OCI-LY7 (cell line): ENCODE measurements around the gene GPR132. TPM values are rescaled to one million over a fixed set of nuclear protein-coding genes. Genes with fewer than 3 reads are reported as not detected.

Experiments
- BruUV-seq: library from RNA; stranded (reverse); fragments of 400-500 nt; replicated peaks from 2 replicates; lab custom pipeline; 2021; lab: Mats Ljungman, UMichigan
- CTCF ChIA-PET: fragments of 300-600 bp; sonication (Branson Sonifier 250); formaldehyde crosslinking; loops from one replicate; lab custom pipeline; 2022; ENCODE audit warnings: antibody characterized with exemption; ENCODE audit not compliant: unreplicated experiment; lab: Charles Lee
- POLR2A ChIA-PET: fragments of 300-600 bp; sonication (Branson Sonifier 250); formaldehyde crosslinking; loops from one replicate; lab custom pipeline; 2022; ENCODE audit warnings: antibody characterized with exemption; lab: Charles Lee
- DNase-seq: peaks from one replicate; pipeline ENCODE4 v3.0.0-alpha.2; 2015; ENCODE audit warnings: low spot score
- H2AFZ ChIP-seq: fragments of 200-600 bp; sonication (generic), shearing (Covaris generic); 2 replicates; pipeline ENCODE4 v1.6.1; 2014; ENCODE audit warnings: mild to moderate bottlenecking, antibody characterized with exemption, low read length, moderate library complexity
- H3K27ac ChIP-seq: fragments of 200-600 bp; sonication (generic); 2 replicates; pipeline ENCODE4 v1.5.1; 2014; ENCODE audit warnings: mixed run types, low read depth, mild to moderate bottlenecking, moderate library complexity, low read length, inconsistent platforms; ENCODE audit not compliant: poor library complexity, severe bottlenecking
- H3K36me3 ChIP-seq: fragments of 200-600 bp; sonication (generic); 2 replicates; pipeline ENCODE4 v1.6.1; 2014; ENCODE audit warnings: mild to moderate bottlenecking, antibody characterized with exemption, low read length, moderate library complexity, mixed read lengths; ENCODE audit not compliant: insufficient read depth
- H3K4me1 ChIP-seq: fragments of 200-600 bp; sonication (generic); 2 replicates; pipeline ENCODE4 v1.5.1; 2014; ENCODE audit warnings: mild to moderate bottlenecking, low read length; ENCODE audit not compliant: insufficient read depth, poor library complexity, severe bottlenecking
- H3K4me2 ChIP-seq: fragments of 200-600 bp; sonication (generic); 2 replicates; pipeline ENCODE4 v1.6.1; 2014; ENCODE audit warnings: mild to moderate bottlenecking, low read length
- H3K4me3 ChIP-seq: fragments of 200-600 bp; sonication (generic); 2 replicates; pipeline ENCODE4 v1.5.1; 2014; ENCODE audit warnings: mild to moderate bottlenecking, low read depth, low read length; ENCODE audit not compliant: poor library complexity, severe bottlenecking
- H3K79me2 ChIP-seq: fragments of 200-600 bp; sonication (generic); 2 replicates; pipeline ENCODE4 v1.6.1; 2016; ENCODE audit warnings: low read depth, mild to moderate bottlenecking, low read length, moderate library complexity, mixed read lengths; ENCODE audit not compliant: insufficient read depth
- H3K9me2 ChIP-seq: fragments of 200-600 bp; sonication (generic); 2 replicates; pipeline ENCODE4 v1.6.1; 2016; ENCODE audit warnings: mild to moderate bottlenecking, low read length, mixed read lengths; ENCODE audit not compliant: insufficient read depth
- H3K9me3 ChIP-seq: fragments of 200-600 bp; sonication (generic); 2 replicates; pipeline ENCODE4 v1.6.1; 2014; ENCODE audit warnings: mild to moderate bottlenecking, mixed run types, low read length, mixed read lengths
- H4K20me1 ChIP-seq: fragments of 200-600 bp; sonication (generic); 2 replicates; pipeline ENCODE4 v1.6.1; 2014; ENCODE audit warnings: mild to moderate bottlenecking, antibody characterized with exemption, low read length, moderate library complexity, mixed read lengths; ENCODE audit not compliant: insufficient read depth
- EZH2phosphoT487 ChIP-seq: fragments of 200-600 bp; sonication (generic); IDR thresholded peaks from 2 replicates; pipeline ENCODE4 v1.6.1; 2018; ENCODE audit warnings: low read depth, borderline replicate concordance, mild to moderate bottlenecking, mixed run types, antibody characterized with exemption, low read length, moderate library complexity, mixed read lengths
- intact Hi-C: fragments of 100-400 bp; cut with micrococcal nuclease; formaldehyde crosslinking; loops from one replicate; pipeline ENCODE4 v1.10.0; 2022; ENCODE audit not compliant: unreplicated experiment
- total RNA-seq, 2 experiments: library from RNA; depleted of rRNA in 1 of 2; stranded (reverse); fragments of >200 nt in 1 of 2; shearing (Covaris generic) in 1 of 2; gene quantifications; 2 replicates each; pipeline ENCODE4 v1.2.3, GENCODE V29; 2014 to 2022
- TF ChIP-seq, protein P1 (sequence below): fragments of 200-600 bp; sonication (generic); conservative IDR thresholded peaks from 2 replicates; pipeline ENCODE4 v1.5.1; 2014; ENCODE audit warnings: mild to moderate bottlenecking, antibody characterized with exemption, low read length, moderate library complexity, mixed read lengths

Gene GPR132
- total RNA-seq, 2 experiments from 2014 or later: 1.0 to 3.0 TPM

DNA sequence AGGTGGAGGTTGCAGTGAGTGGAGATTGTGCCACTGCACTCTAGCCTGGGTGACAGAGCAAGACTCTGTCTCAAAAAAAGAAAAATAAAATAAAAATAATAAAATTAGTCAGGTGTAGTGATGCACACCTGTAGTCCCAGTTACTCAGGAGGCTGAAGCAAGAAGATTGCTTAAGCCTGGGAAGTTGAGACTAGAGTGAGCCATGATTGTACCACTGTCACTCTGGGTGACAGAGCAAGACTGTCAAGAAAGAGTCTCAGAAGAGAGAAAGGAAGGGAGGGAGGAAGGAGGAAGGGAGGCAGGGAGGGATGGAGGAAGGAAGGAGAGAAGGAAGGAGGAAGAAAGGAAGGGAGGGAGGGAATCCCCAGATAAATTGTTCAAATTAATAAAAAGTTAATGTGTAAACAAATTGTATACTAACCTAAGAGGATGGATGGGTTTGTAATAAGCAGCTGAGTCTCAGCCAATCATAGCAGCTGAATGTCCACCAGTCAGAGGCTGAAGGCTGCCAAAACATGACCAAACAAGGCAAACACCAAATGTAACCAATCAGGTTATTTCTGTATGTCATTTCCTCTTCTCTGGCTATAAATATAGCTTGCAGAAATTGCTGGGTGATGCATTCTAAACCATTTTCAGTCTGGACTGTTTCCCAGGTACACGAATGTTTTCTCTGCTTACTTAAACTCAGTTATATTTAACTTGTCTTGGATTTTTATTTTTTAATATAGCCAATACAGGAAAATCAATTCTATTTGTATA, 38.2 kb downstream of the GPR132 start:
- peak overlapping the region; percentile 16 for H3K4me2 ChIP-seq
- CTCF ChIA-PET: no interaction called here
- BruUV-seq: no TSS peak

DNA sequence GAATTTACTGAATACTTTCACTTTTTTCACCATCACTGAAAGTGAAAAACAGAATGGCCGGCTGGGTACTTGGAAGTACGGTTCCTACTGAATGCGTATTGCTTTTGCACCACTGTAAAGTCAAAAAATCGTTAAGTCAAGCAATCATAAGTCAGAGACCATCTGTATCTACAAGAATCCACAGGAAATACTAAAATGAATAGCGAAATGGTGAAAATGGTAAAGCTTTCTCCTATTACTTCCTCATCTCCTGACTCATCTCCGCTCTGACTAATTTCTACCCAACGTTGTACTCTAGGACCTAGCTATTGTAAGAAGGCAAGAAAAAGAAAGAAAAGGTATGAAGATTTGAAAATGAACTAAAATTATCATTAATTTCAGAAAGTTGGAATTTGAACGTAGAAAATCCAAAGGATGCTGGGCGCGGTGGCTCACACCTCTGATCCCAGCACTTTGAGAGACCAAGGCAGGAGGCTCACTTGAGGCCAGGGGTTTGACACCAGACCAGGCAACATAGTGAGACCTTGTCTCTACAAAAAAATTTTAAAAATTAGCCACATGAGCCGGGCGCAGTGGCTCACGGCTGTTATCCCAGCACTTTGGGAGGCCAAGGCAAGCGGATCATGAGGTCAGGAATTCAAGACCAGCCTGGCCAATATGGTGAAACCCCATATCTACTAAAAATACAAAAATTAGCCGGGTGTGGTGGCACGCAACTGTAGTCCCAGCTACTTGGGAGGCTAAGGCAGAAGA, 39.0 kb downstream of the GPR132 start:
- DNase-seq: no peak
- TF ChIP-seq, protein P1, sequence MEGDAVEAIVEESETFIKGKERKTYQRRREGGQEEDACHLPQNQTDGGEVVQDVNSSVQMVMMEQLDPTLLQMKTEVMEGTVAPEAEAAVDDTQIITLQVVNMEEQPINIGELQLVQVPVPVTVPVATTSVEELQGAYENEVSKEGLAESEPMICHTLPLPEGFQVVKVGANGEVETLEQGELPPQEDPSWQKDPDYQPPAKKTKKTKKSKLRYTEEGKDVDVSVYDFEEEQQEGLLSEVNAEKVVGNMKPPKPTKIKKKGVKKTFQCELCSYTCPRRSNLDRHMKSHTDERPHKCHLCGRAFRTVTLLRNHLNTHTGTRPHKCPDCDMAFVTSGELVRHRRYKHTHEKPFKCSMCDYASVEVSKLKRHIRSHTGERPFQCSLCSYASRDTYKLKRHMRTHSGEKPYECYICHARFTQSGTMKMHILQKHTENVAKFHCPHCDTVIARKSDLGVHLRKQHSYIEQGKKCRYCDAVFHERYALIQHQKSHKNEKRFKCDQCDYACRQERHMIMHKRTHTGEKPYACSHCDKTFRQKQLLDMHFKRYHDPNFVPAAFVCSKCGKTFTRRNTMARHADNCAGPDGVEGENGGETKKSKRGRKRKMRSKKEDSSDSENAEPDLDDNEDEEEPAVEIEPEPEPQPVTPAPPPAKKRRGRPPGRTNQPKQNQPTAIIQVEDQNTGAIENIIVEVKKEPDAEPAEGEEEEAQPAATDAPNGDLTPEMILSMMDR: no peak
- no peak for TF ChIP-seq EZH2phosphoT487
- Histone ChIP-seq H3K4me3 (no peak overlapping the region), H3K36me3 (no peaks in the 10 kb centered on the region), H3K79me2 (peaks cover 15% of the 10 kb centered on the region), H3K9me2 (no peaks in the 10 kb centered on the region), H2AFZ (no peak overlapping the region), H3K27ac (no peak overlapping the region), H4K20me1 (no peaks in the 10 kb centered on the region), H3K4me2 (no peak overlapping the region), H3K9me3 (no peaks in the 10 kb centered on the region), H3K4me1 (peaks cover 34% of the 10 kb centered on the region)
- CTCF ChIA-PET: interaction anchor here (0.5 kb wide), 1 partner anchor 60 kb away, joined by 3 read pairs; no protein-coding TSS in a partner anchor
- BruUV-seq: no TSS peak
- intact Hi-C loops: loop anchor here (10.0 kb wide), 1 partner anchor 271 kb away; the partner anchor contains the start of gene SIVA1
- POLR2A ChIA-PET: interaction anchor here (0.8 kb wide), 1 partner anchor 8 kb away, joined by 3 read pairs; no protein-coding TSS in a partner anchor

More for the DNA sequence above, 38.2 kb downstream of the GPR132 start:
- H3K4me3 ChIP-seq: no peak overlapping the region
- H3K9me3 ChIP-seq: no peaks in the 10 kb centered on the region
- POLR2A ChIA-PET: interaction anchor here (0.8 to 1.1 kb wide), 2 partner anchors 9 to 10 kb away, joined by 3 read pairs; no protein-coding TSS in a partner anchor
- no peak for TF ChIP-seq EZH2phosphoT487
- TF ChIP-seq, protein P1: no peak
- peak; percentile 38 for DNase-seq
- no peak overlapping the region for H3K27ac ChIP-seq
- peaks cover 8% of the 10 kb centered on the region for H3K79me2 ChIP-seq
- H4K20me1 ChIP-seq: no peaks in the 10 kb centered on the region
- H3K4me1 ChIP-seq: peaks cover 34% of the 10 kb centered on the region
- H2AFZ ChIP-seq: 0 out of 2 replicates have a peak overlapping the region, but pooled peaks have one; percentile 7
- no peaks in the 10 kb centered on the region for H3K9me2 ChIP-seq
- H3K36me3 ChIP-seq: no peaks in the 10 kb centered on the region
- intact Hi-C loops: loop anchor here (10.0 kb wide), 1 partner anchor 272 kb away; the partner anchor contains the start of gene SIVA1
